Measurements from ENCODE around the gene FAS.

FAS gene

GRCh38 chr10:88979153-88979562, 11.4 kb upstream of the FAS start (continued):
- TF ChIP-seq, protein P1, sequence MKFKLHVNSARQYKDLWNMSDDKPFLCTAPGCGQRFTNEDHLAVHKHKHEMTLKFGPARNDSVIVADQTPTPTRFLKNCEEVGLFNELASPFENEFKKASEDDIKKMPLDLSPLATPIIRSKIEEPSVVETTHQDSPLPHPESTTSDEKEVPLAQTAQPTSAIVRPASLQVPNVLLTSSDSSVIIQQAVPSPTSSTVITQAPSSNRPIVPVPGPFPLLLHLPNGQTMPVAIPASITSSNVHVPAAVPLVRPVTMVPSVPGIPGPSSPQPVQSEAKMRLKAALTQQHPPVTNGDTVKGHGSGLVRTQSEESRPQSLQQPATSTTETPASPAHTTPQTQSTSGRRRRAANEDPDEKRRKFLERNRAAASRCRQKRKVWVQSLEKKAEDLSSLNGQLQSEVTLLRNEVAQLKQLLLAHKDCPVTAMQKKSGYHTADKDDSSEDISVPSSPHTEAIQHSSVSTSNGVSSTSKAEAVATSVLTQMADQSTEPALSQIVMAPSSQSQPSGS (tag by site-specific recombination; IDR thresholded peaks at IDR 0.05; ENCODE audit: low read depth), result peak; percentile 33; the same call in 1 of the 2 replicates
- TF ChIP-seq MZF1 (tag by site-specific recombination; IDR thresholded peaks at IDR 0.05; ENCODE audit: borderline replicate concordance), result peak; percentile 64; the same call in 1 of the 2 replicates
- peak; percentile 88 for TF ChIP-seq PRDM1 (tag by site-specific recombination; IDR thresholded peaks at IDR 0.05)
- peak; percentile 73; the same call in 1 of the 2 replicates for TF ChIP-seq ZBTB48 (tag by site-specific recombination; IDR thresholded peaks at IDR 0.05)
- peak; percentile 52; the same call in 1 of the 2 replicates for TF ChIP-seq SCRT1 (tag by site-specific recombination; IDR thresholded peaks at IDR 0.05; ENCODE audit: borderline replicate concordance)

GRCh38 chr10:88979603-88980002, 11.0 kb upstream of the FAS start:
- POLR2A ChIA-PET, result interaction anchor here (0.7 kb wide), 1 partner anchor 11 kb away, joined by 3 read pairs; the partner anchor contains the start of gene FAS
- CTCF ChIA-PET, result interaction anchor here (0.6 to 1.3 kb wide), 4 partner anchors 11 to 45 kb away, joined by 3 to 4 read pairs (median 4); no protein-coding TSS in a partner anchor
- H3K27ac ChIP-seq (ENCODE audit: extremely low read depth, low read depth, low read length), result no peak overlapping the region
- no peak overlapping the region for H3K4me3 ChIP-seq (ENCODE audit: low read depth, low read length)
- no peaks in the 10 kb centered on the region for H3K36me3 ChIP-seq (ENCODE audit: control insufficient read depth in 2 of 2, insufficient read depth in 1 of 2, low read length in 2 of 2)
- TF ChIP-seq ZNF184 (tag by site-specific recombination; IDR thresholded peaks at IDR 0.05) (no peak), ZNF704 (tag by site-specific recombination; IDR thresholded peaks at IDR 0.05) (no peak), ZFP37 (tag by site-specific recombination; IDR thresholded peaks at IDR 0.05) (no peak), ZFHX2 (tag by site-specific recombination; conservative IDR thresholded peaks at IDR 0.05) (no peak), ZNF2 (tag by site-specific recombination; IDR thresholded peaks at IDR 0.05) (no peak), ZNF785 (tag by site-specific recombination; IDR thresholded peaks at IDR 0.05) (no peak), ZNF18 (tag by site-specific recombination; IDR thresholded peaks at IDR 0.05) (no peak), ZNF426 (tag by site-specific recombination; IDR thresholded peaks at IDR 0.05) (no peak), ZFP41 (tag by site-specific recombination; IDR thresholded peaks at IDR 0.05; ENCODE audit: borderline replicate concordance) (no peak), ZNF660 (tag by site-specific recombination; IDR thresholded peaks at IDR 0.05) (no peak), ZNF132 (tag by site-specific recombination; IDR thresholded peaks at IDR 0.05; ENCODE audit: borderline replicate concordance) (no peak)
- no peaks in the 10 kb centered on the region for H3K9me3 ChIP-seq (ENCODE audit: control insufficient read depth, insufficient read depth, low read depth, low read length)
- peaks cover 17% of the 10 kb centered on the region for H3K4me1 ChIP-seq (ENCODE audit: control insufficient read depth, insufficient read depth, low read length)

GRCh38 chr10:88980247-88980646, 10.4 kb upstream of the FAS start:
- ChIA-PET CTCF (interaction anchor here (0.6 to 1.3 kb wide), 2 partner anchors 12 to 46 kb away, joined by 3 to 4 read pairs; no protein-coding TSS in a partner anchor), POLR2A (no interaction called here)
- TF ChIP-seq ZNF121 (tag by site-specific recombination; IDR thresholded peaks at IDR 0.05), result no peak
- Histone ChIP-seq H3K36me3 (ENCODE audit: control insufficient read depth in 2 of 2, insufficient read depth in 1 of 2, low read length in 2 of 2) (no peaks in the 10 kb centered on the region), H3K4me3 (ENCODE audit: low read depth, low read length) (no peak overlapping the region), H3K4me1 (ENCODE audit: control insufficient read depth, insufficient read depth, low read length) (peaks cover 17% of the 10 kb centered on the region), H3K27ac (ENCODE audit: extremely low read depth, low read depth, low read length) (no peak overlapping the region), H3K9me3 (ENCODE audit: control insufficient read depth, insufficient read depth, low read depth, low read length) (no peaks in the 10 kb centered on the region)
